Suppressor macrophage treated with lipopolysaccharide for 4 hours (primary cell): Measurements from ENCODE around the gene LCMT1.
A peak's percentile ranks its signal among the peaks of the same experiment; 100 is the strongest.

Experiments
- DNase-seq: peaks from one replicate; pipeline ENCODE4 v3.0.0-alpha.2; 2020

Gene LCMT1

GRCh38 chr16:25210758-25211157, 99.2 kb downstream of the LCMT1 start:
- DNase-seq: peak; percentile 54

GRCh38 chr16:25212636-25213035, 101.1 kb downstream of the LCMT1 start:
- no peak for DNase-seq

- no peak for DNase-seq
These were observed 102.3 kb downstream of the LCMT1 start for GRCh38 chr16:25213709-25214397.

GRCh38 chr16:25217112-25217511, 105.6 kb downstream of the LCMT1 start:
- no peak for DNase-seq

GRCh38 chr16:25217921-25218320, 106.4 kb downstream of the LCMT1 start:
- DNase-seq: no peak

GRCh38 chr16:25219070-25219737, 107.7 kb downstream of the LCMT1 start:
- no peak for DNase-seq

GRCh38 chr16:25222959-25223358, 111.4 kb downstream of the LCMT1 start:
- no peak for DNase-seq

GRCh38 chr16:25223964-25224363, 112.4 kb downstream of the LCMT1 start:
- DNase-seq: no peak

- no peak for DNase-seq
These were observed 113.3 kb downstream of the LCMT1 start for GRCh38 chr16:25224731-25225319.
